Natural killer cell (primary cell): ENCODE results near the gene IRS2. TPM values are rescaled to one million over a fixed set of nuclear protein-coding genes. Genes with fewer than 3 reads are reported as not detected.

Experiments
- ATAC-seq, 3 donors: fragments of 150-1000 bp in 2 of 3; fragments of 200-7000 bp in 1 of 3; cut with Tn5 transposase; 1 replicate in 1 of 3; 2 replicates in 2 of 3; pipeline ENCODE4 v1.10.0; 2021; ENCODE audit warnings: mild to moderate bottlenecking in 2 of 3, moderate library complexity in 2 of 3
- DNase-seq, 2 donors: peaks; one replicate each; pipeline versions ENCODE4 v3.0.0 to v3.0.0-alpha.2; 2013 to 2021; ENCODE audit warnings: mixed read lengths in 1 of 2
- H3K27ac ChIP-seq: one replicate; pipeline ENCODE4 v1.5.1; 2013; ENCODE audit warnings: mild to moderate bottlenecking, low read length
- H3K27me3 ChIP-seq: one replicate; pipeline ENCODE4 v1.6.1; 2013; ENCODE audit warnings: low read length; ENCODE audit not compliant: control insufficient read depth, insufficient read depth
- H3K36me3 ChIP-seq: one replicate; pipeline ENCODE4 v1.6.1; 2013; ENCODE audit warnings: low read length; ENCODE audit not compliant: control insufficient read depth, insufficient read depth
- H3K4me1 ChIP-seq: one replicate; pipeline ENCODE4 v1.6.1; 2013; ENCODE audit warnings: low read length; ENCODE audit not compliant: control insufficient read depth, insufficient read depth
- H3K4me3 ChIP-seq: one replicate; pipeline ENCODE4 v1.5.1; 2013; ENCODE audit warnings: low read length
- H3K9me3 ChIP-seq: one replicate; pipeline ENCODE4 v1.6.1; 2013; ENCODE audit warnings: low read length; ENCODE audit not compliant: control insufficient read depth, insufficient read depth
- H3K27ac Mint-ChIP-seq, 2 donors: one replicate each; pipeline ENCODE4 v1.8.0; 2022; ENCODE audit warnings: mild to moderate bottlenecking in 2 of 2, mixed read lengths in 2 of 2, moderate library complexity in 1 of 2
- H3K27me3 Mint-ChIP-seq, 2 donors: one replicate each; pipeline ENCODE4 v1.8.0; 2022; ENCODE audit warnings: low read depth in 2 of 2, mixed read lengths in 2 of 2
- H3K36me3 Mint-ChIP-seq: one replicate; pipeline ENCODE4 v1.8.0; 2022; ENCODE audit warnings: mixed read lengths
- H3K4me1 Mint-ChIP-seq, 2 donors: one replicate each; pipeline ENCODE4 v1.8.0; 2022; ENCODE audit warnings: mixed read lengths in 2 of 2
- H3K4me3 Mint-ChIP-seq: one replicate; pipeline ENCODE4 v1.8.0; 2022; ENCODE audit warnings: mild to moderate bottlenecking, moderate library complexity, mixed read lengths
- H3K9me3 Mint-ChIP-seq, 2 donors: one replicate each; pipeline ENCODE4 v1.8.0; 2022; ENCODE audit warnings: mixed read lengths in 2 of 2
- CTCF ChIP-seq: fragments of 200-600 bp; IDR thresholded peaks from one replicate; pipeline ENCODE4 v1.8.0; 2022; ENCODE audit warnings: antibody characterized with exemption
- WGBS: methylation state at CpG from one replicate; pipeline ENCODE4 v1.1.7; 2013; ENCODE audit warnings: missing lambda C conversion rate; ENCODE audit not compliant: insufficient coverage; 5-methylcytosine and 5-hydroxymethylcytosine counted together
- intact Hi-C: fragments of 100-400 bp; cut with micrococcal nuclease; formaldehyde crosslinking; loops from one replicate; pipeline ENCODE4 v1.14.2; 2022
- total RNA-seq, 4 donors: library from RNA; stranded (reverse); fragments of 120-200 nt in 1 of 4; gene quantifications; one replicate each; pipeline versions ENCODE4 v1.2.3 to v1.2.4, GENCODE V29; 2013 to 2022

Gene IRS2
- total RNA-seq, 3 donors from 2014 or later (not counting 1 experiment from before 2014, with no cell fraction given) = 39.8 to 79.1 (median 60.9) TPM

DNA sequence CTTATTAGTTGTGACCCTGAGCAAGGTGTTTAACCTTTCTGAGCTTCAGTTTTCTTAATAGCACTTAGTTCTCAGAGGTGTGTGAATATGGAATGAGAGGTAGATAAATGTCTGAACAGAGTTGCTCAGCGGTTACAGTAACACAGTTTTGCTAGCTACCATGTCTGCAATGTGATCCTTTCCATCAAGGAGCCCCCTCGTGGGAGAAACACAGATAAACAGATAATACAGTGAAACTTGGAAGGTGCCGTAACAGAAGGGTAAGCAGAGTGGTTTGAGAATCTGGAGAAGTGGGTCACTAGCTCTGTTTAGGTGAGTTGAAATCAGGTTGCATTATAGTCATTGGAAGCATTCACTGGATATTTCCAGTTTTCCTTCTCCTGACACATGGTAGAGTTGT lies 38.9 kb downstream of the IRS2 start:
- no peaks in the 10 kb centered on the region for H3K9me3 ChIP-seq
- no peaks in the 10 kb centered on the region for H3K36me3 ChIP-seq
- intact Hi-C loops = no loop called here
- ATAC-seq = no peak
- WGBS = 72% methylated on average over 3 of the region's 3 CpGs
- Mint-ChIP-seq H3K27me3 (peaks cover 12 to 27% of the 10 kb centered on the region in 2 donors), H3K36me3 (no peaks in the 10 kb centered on the region), H3K9me3 (no peaks in the 10 kb centered on the region), H3K4me3 (no peak overlapping the region), H3K27ac (no peak overlapping the region), H3K4me1 (peaks cover 12 to 21% of the 10 kb centered on the region in 2 donors)
- no peak for DNase-seq
- no peaks in the 10 kb centered on the region for H3K27me3 ChIP-seq
- no peak for TF ChIP-seq CTCF
- no peak overlapping the region for H3K4me3 ChIP-seq
- H3K27ac ChIP-seq = no peak overlapping the region
- peaks cover 8% of the 10 kb centered on the region for H3K4me1 ChIP-seq

- Histone ChIP-seq H3K4me3 (no peak overlapping the region), H3K9me3 (no peaks in the 10 kb centered on the region), H3K36me3 (no peaks in the 10 kb centered on the region), H3K4me1 (peaks cover 8% of the 10 kb centered on the region), H3K27me3 (no peaks in the 10 kb centered on the region), H3K27ac (no peak overlapping the region)
- Mint-ChIP-seq H3K27me3 (peaks cover 12 to 27% of the 10 kb centered on the region in 2 donors), H3K9me3 (no peaks in the 10 kb centered on the region), H3K4me1 (peaks cover 12 to 21% of the 10 kb centered on the region in 2 donors), H3K36me3 (no peaks in the 10 kb centered on the region), H3K27ac (no peak overlapping the region), H3K4me3 (no peak overlapping the region)
- ATAC-seq (no peak), DNase-seq (no peak)
- 92% methylated on average over 10 of the region's 10 CpGs for WGBS
- no peak for TF ChIP-seq CTCF
- intact Hi-C loops = no loop called here
These were observed 40.0 kb downstream of the IRS2 start for GRCh38 chr13:109746364-109746763.

- Histone ChIP-seq H3K27me3 (no peaks in the 10 kb centered on the region), H3K4me1 (peaks cover 8% of the 10 kb centered on the region), H3K4me3 (no peak overlapping the region), H3K36me3 (no peaks in the 10 kb centered on the region), H3K27ac (no peak overlapping the region), H3K9me3 (no peaks in the 10 kb centered on the region)
- no peak for DNase-seq
- TF ChIP-seq CTCF = no peak
- Mint-ChIP-seq H3K27me3 (peaks cover 18 to 33% of the 10 kb centered on the region in 2 donors), H3K36me3 (no peaks in the 10 kb centered on the region), H3K4me3 (no peak overlapping the region), H3K27ac (no peak overlapping the region), H3K9me3 (no peaks in the 10 kb centered on the region), H3K4me1 (peaks cover 12 to 21% of the 10 kb centered on the region in 2 donors)
- ATAC-seq = no peak
- WGBS = 97% methylated on average over 15 of the region's 15 CpGs
- intact Hi-C loops = no loop called here
These were observed 40.7 kb downstream of the IRS2 start for GRCh38 chr13:109745702-109746101.

GRCh38 chr13:109745060-109745459 lies 41.3 kb downstream of the IRS2 start:
- Histone ChIP-seq H3K4me3 (no peak overlapping the region), H3K27ac (no peak overlapping the region), H3K27me3 (no peaks in the 10 kb centered on the region), H3K4me1 (peaks cover 8% of the 10 kb centered on the region), H3K36me3 (no peaks in the 10 kb centered on the region), H3K9me3 (no peaks in the 10 kb centered on the region)
- DNase-seq (no peak), ATAC-seq (no peak)
- WGBS = 95% methylated on average over 18 of the region's 19 CpGs
- intact Hi-C loops = no loop called here
- no peak overlapping the region for H3K4me3 Mint-ChIP-seq
- H3K36me3 Mint-ChIP-seq = no peaks in the 10 kb centered on the region
- no peak for TF ChIP-seq CTCF
- H3K4me1 Mint-ChIP-seq = peaks cover 12 to 21% of the 10 kb centered on the region in 2 donors
- H3K27me3 Mint-ChIP-seq = peaks cover 22 to 40% of the 10 kb centered on the region in 2 donors
- H3K9me3 Mint-ChIP-seq = no peaks in the 10 kb centered on the region
- H3K27ac Mint-ChIP-seq = no peak overlapping the region
